Measurements from ENCODE around the gene RYR2. TPM values are rescaled to one million over a fixed set of nuclear protein-coding genes. Genes with fewer than 3 reads are reported as not detected.

The RYR2 gene
- total and polyA plus RNA-seq, 2 donors (not counting 1 experiment from before 2014, with no cell fraction given) = not detected

- 44% methylated on average over 9 of the region's 12 CpGs for WGBS (ENCODE audit: insufficient coverage)
- Histone ChIP-seq H3K9me3 (ENCODE audit: control extremely low read depth in 1 of 3, control insufficient read depth in 2 of 3, insufficient read depth in 1 of 3, low read length in 2 of 3) (peaks cover 0 to 7% (median 0%) of the 10 kb centered on the region in 3 donors), H3K4me1 (ENCODE audit: control insufficient read depth in 2 of 2, insufficient read depth in 2 of 2, low read length in 2 of 2) (no peaks in the 10 kb centered on the region), H2AFZ (ENCODE audit: insufficient read depth, low read depth, low read length, poor library complexity, severe bottlenecking) (no peak overlapping the region), H3K36me3 (replicated peaks in 1 of 2; ENCODE audit: control extremely low read depth in 1 of 2, control insufficient read depth in 1 of 2, extremely low read depth in 1 of 2, insufficient read depth in 2 of 2, low read length in 1 of 2) (no peaks in the 10 kb centered on the region), H3K9ac (ENCODE audit: low read length) (no peak overlapping the region), H3K4me3 (ENCODE audit: control extremely low read depth in 1 of 5, extremely low read depth in 1 of 5, insufficient read depth in 1 of 5, low read depth in 2 of 5, low read length in 4 of 5) (no peak overlapping the region), H4K20me1 (ENCODE audit: control insufficient read depth, insufficient read depth, low read length, poor library complexity, severe bottlenecking) (no peaks in the 10 kb centered on the region), H3K4me2 (replicated peaks; ENCODE audit: low read depth, low read length, poor library complexity, severe bottlenecking) (no peak overlapping the region), H3K79me2 (ENCODE audit: control insufficient read depth, insufficient read depth, low read length) (no peaks in the 10 kb centered on the region), H3K27me3 (replicated peaks in 1 of 4; ENCODE audit: control extremely low read depth in 1 of 4, control insufficient read depth in 3 of 4, insufficient read depth in 4 of 4, low read length in 3 of 4) (no peaks in the 10 kb centered on the region), H3K27ac (ENCODE audit: low read length in 2 of 2) (no peak overlapping the region)
- H3K4me1 Mint-ChIP-seq = no peaks in the 10 kb centered on the region
- H3K27ac Mint-ChIP-seq = no peak overlapping the region
- no peak overlapping the region for H3K4me3 Mint-ChIP-seq
- DNase-seq (no peak), ATAC-seq (ENCODE audit: low read depth) (no peak)
- H3K9me3 Mint-ChIP-seq (ENCODE audit: insufficient read depth) = no peaks in the 10 kb centered on the region
- no peak for TF ChIP-seq CTCF (IDR thresholded peaks at IDR 0.05)
- TF ChIP-seq EZH2 (IDR thresholded peaks at IDR 0.05; ENCODE audit: borderline replicate concordance, insufficient read depth, low read depth, low read length, poor library complexity, severe bottlenecking) = no peak
- no peaks in the 10 kb centered on the region for H3K27me3 Mint-ChIP-seq
- intact Hi-C loops (cut with micrococcal nuclease) = no loop called here
- ChIA-PET POLR2A (no interaction called here), CTCF (no interaction called here)
Measured at GRCh38 chr1:236997882-236998281, 44.1 kb upstream of the RYR2 start.

- Histone ChIP-seq H4K20me1 (ENCODE audit: control insufficient read depth, insufficient read depth, low read length, poor library complexity, severe bottlenecking) (no peaks in the 10 kb centered on the region), H3K36me3 (replicated peaks in 1 of 2; ENCODE audit: control extremely low read depth in 1 of 2, control insufficient read depth in 1 of 2, extremely low read depth in 1 of 2, insufficient read depth in 2 of 2, low read length in 1 of 2) (no peaks in the 10 kb centered on the region), H3K27me3 (replicated peaks in 1 of 4; ENCODE audit: control extremely low read depth in 1 of 4, control insufficient read depth in 3 of 4, insufficient read depth in 4 of 4, low read length in 3 of 4) (no peaks in the 10 kb centered on the region), H3K9me3 (ENCODE audit: control extremely low read depth in 1 of 3, control insufficient read depth in 2 of 3, insufficient read depth in 1 of 3, low read length in 2 of 3) (peaks cover 0 to 7% (median 0%) of the 10 kb centered on the region in 3 donors), H3K9ac (ENCODE audit: low read length) (no peak overlapping the region), H3K4me2 (replicated peaks; ENCODE audit: low read depth, low read length, poor library complexity, severe bottlenecking) (no peak overlapping the region), H3K4me1 (ENCODE audit: control insufficient read depth in 2 of 2, insufficient read depth in 2 of 2, low read length in 2 of 2) (no peaks in the 10 kb centered on the region), H3K27ac (ENCODE audit: low read length in 2 of 2) (no peak overlapping the region), H3K79me2 (ENCODE audit: control insufficient read depth, insufficient read depth, low read length) (no peaks in the 10 kb centered on the region), H2AFZ (ENCODE audit: insufficient read depth, low read depth, low read length, poor library complexity, severe bottlenecking) (no peak overlapping the region), H3K4me3 (ENCODE audit: control extremely low read depth in 1 of 5, extremely low read depth in 1 of 5, insufficient read depth in 1 of 5, low read depth in 2 of 5, low read length in 4 of 5) (no peak overlapping the region)
- ChIA-PET CTCF (no interaction called here), POLR2A (no interaction called here)
- no peak overlapping the region for H3K27ac Mint-ChIP-seq
- no peaks in the 10 kb centered on the region for H3K4me1 Mint-ChIP-seq
- DNase-seq (no peak), ATAC-seq (ENCODE audit: low read depth) (no peak)
- H3K27me3 Mint-ChIP-seq = no peaks in the 10 kb centered on the region
- no peaks in the 10 kb centered on the region for H3K9me3 Mint-ChIP-seq (ENCODE audit: insufficient read depth)
- intact Hi-C loops (cut with micrococcal nuclease) = no loop called here
- 80% methylated on average over 1 of the region's 3 CpGs for WGBS (ENCODE audit: insufficient coverage)
- no peak overlapping the region for H3K4me3 Mint-ChIP-seq
- TF ChIP-seq EZH2 (IDR thresholded peaks at IDR 0.05; ENCODE audit: borderline replicate concordance, insufficient read depth, low read depth, low read length, poor library complexity, severe bottlenecking) (no peak), CTCF (IDR thresholded peaks at IDR 0.05) (no peak)
Measured at GRCh38 chr1:236998546-236998945, 43.4 kb upstream of the RYR2 start.
